Measurements from ENCODE around the gene PCK2. TPM values are rescaled to one million over a fixed set of nuclear protein-coding genes. Genes with fewer than 3 reads are reported as not detected.

PCK2 gene
- total and polyA plus RNA-seq, 2 of the 13 experiments (the other 11 are each of a cell fraction or from before 2014, with no cell fraction given): 129 to 272 TPM

GRCh38 chr14:24114532-24115421 is 20.7 kb downstream of the PCK2 start, which contains the start of the genes DCAF11 and NRL (continued):
- TF ChIP-seq LRRFIP1 (CRISPR knock-in tag; conservative IDR thresholded peaks at IDR 0.05): no peak; the same call in 1 of the 2 replicates
- peak; percentile 64; the same call in 1 of the 2 replicates for TF ChIP-seq ZNF24 (IDR thresholded peaks at IDR 0.05)
- peak in 1 of 2 experiments; percentile 99; a peak in 2 of 4 replicates for TF ChIP-seq KLF16 (CRISPR knock-in tag; IDR thresholded peaks at IDR 0.05)
- TF ChIP-seq ZFX (CRISPR knock-in tag; IDR thresholded peaks at IDR 0.05; ENCODE audit: low read depth): peak; percentile 90
- peak; percentile 87 for TF ChIP-seq ZNF263 (CRISPR knock-in tag; IDR thresholded peaks at IDR 0.05)
- TF ChIP-seq STAG1 (CRISPR knock-in tag; IDR thresholded peaks at IDR 0.05): peak; percentile 40
- no peak for TF ChIP-seq ZNF703 (CRISPR knock-in tag; IDR thresholded peaks at IDR 0.05; ENCODE audit: borderline replicate concordance)
- TF ChIP-seq HOXA7 (CRISPR knock-in tag; IDR thresholded peaks at IDR 0.05): no peak
- peak; percentile 95 for TF ChIP-seq ZNF275 (CRISPR knock-in tag; IDR thresholded peaks at IDR 0.05; ENCODE audit: borderline replicate concordance)
- TF ChIP-seq MED13 (CRISPR knock-in tag; IDR thresholded peaks at IDR 0.05): peak; percentile 96
- peak; percentile 89 for TF ChIP-seq RFX5 (IDR thresholded peaks at IDR 0.05; ENCODE audit: low read depth, low read length)
- no peak; the same call in 1 of the 2 replicates for TF ChIP-seq ZFP1 (CRISPR knock-in tag; IDR thresholded peaks at IDR 0.05)
- no peak for TF ChIP-seq ZNF530 (CRISPR knock-in tag; IDR thresholded peaks at IDR 0.05; ENCODE audit: low read depth)
- no peak for TF ChIP-seq PHF5A (CRISPR knock-in tag; IDR thresholded peaks at IDR 0.05; ENCODE audit: low read depth, unreplicated experiment)
- peak; percentile 93; the same call in 1 of the 2 replicates for TF ChIP-seq ZNF720 (CRISPR knock-in tag; IDR thresholded peaks at IDR 0.05)
- no peak for TF ChIP-seq PRDM15 (CRISPR knock-in tag; IDR thresholded peaks at IDR 0.05)
- TF ChIP-seq CHD2 (IDR thresholded peaks at IDR 0.05; ENCODE audit: low read depth, low read length): peak; percentile 99
- no peak for TF ChIP-seq NONO (IDR thresholded peaks at IDR 0.05)
- no peak for TF ChIP-seq NONO (CRISPR knock-in tag; conservative IDR thresholded peaks at IDR 0.05)
- no peak; the same call in 1 of the 2 replicates for TF ChIP-seq ZBTB37 (CRISPR knock-in tag; IDR thresholded peaks at IDR 0.05)
- TF ChIP-seq NFKBIZ (CRISPR knock-in tag; IDR thresholded peaks at IDR 0.05): peak; percentile 88
- TF ChIP-seq TOPORS (CRISPR knock-in tag; IDR thresholded peaks at IDR 0.05): peak; percentile 100
